Activated CD4-positive, CD25-positive, alpha-beta regulatory T cell (primary cell): ENCODE results near the gene ABR.

Experiments
- DNase-seq, 4 experiments: peaks; one replicate each; lab custom pipeline; 2025; lab: John Stamatoyannopoulos, UW

ABR gene

GRCh38 chr17:958712-959451 is 220.9 kb downstream of the ABR start:
- DNase-seq: no peak

- no peak for DNase-seq
Observed at GRCh38 chr17:957856-958421, 221.8 kb downstream of the ABR start.

GRCh38 chr17:956905-957304 is 222.9 kb downstream of the ABR start:
- no peak for DNase-seq

- no peak for DNase-seq
Observed at GRCh38 chr17:954431-955164, 225.2 kb downstream of the ABR start.

- DNase-seq: no peak
Observed at GRCh38 chr17:953767-954166, 226.0 kb downstream of the ABR start.
